HepG2 (cell line): Measurements from ENCODE around the gene KIAA1755. TPM values are rescaled to one million over a fixed set of nuclear protein-coding genes. Genes with fewer than 3 reads are reported as not detected.

ENCODE experiments used
- ZNF382 ChIP-seq: sonication (generic); formaldehyde crosslinking; IDR thresholded peaks from 2 replicates; pipeline ENCODE4 v1.5.0; 2020; ENCODE audit warnings: missing genetic modification reagents, mild to moderate bottlenecking, borderline replicate concordance
- ZNF407 ChIP-seq: sonication (generic); formaldehyde crosslinking; IDR thresholded peaks from one replicate; pipeline ENCODE4 v1.5.1; 2020; ENCODE audit warnings: mild to moderate bottlenecking, missing genetic modification reagents; ENCODE audit errors: not compliant biosample characterization
- ZNF800 ChIP-seq: sonication (generic); formaldehyde crosslinking; IDR thresholded peaks from 2 replicates; pipeline ENCODE4 v1.4.0; 2020; ENCODE audit warnings: missing genetic modification reagents
- polyA plus RNA-seq, 8 experiments: library from polyadenylated mRNA; depleted of rRNA in 3 of 8; stranded (reverse) in 7 of 8; unstranded in 1 of 8; fragments of >200 nt; fragmentation: Illumina TruSeq in 4 of 8; extraction: Trizol in 4 of 8; gene quantifications; 2 replicates each; pipeline versions ENCODE4 v1.2.1 to v1.2.3, GENCODE V29; 2011 to 2016; ENCODE audit warnings: low read depth in 4 of 8, missing spikeins in 1 of 8, mixed read lengths in 1 of 8; ENCODE audit not compliant: insufficient read depth in 1 of 8
- total RNA-seq, 5 experiments: library from RNA; depleted of rRNA; stranded (reverse); fragments of >200 nt; fragmentation: Illumina TruSeq; extraction: Trizol; gene quantifications; 2 replicates each; pipeline ENCODE4 v1.2.3, GENCODE V29; 2016; ENCODE audit warnings: low read depth in 1 of 5
- TF ChIP-seq, protein P1 (sequence below): sonication (generic); formaldehyde crosslinking; IDR thresholded peaks from 2 replicates; pipeline ENCODE4 v1.5.1; 2020; ENCODE audit warnings: mild to moderate bottlenecking, missing genetic modification reagents, borderline replicate concordance
- TF ChIP-seq, protein P2 (sequence below): sonication (generic); formaldehyde crosslinking; IDR thresholded peaks from 2 replicates; pipeline ENCODE4 v1.5.0; 2020; ENCODE audit warnings: mild to moderate bottlenecking, missing genetic modification reagents
- TF ChIP-seq, protein P3 (sequence below): sonication (generic); formaldehyde crosslinking; IDR thresholded peaks from 2 replicates; pipeline ENCODE4 v1.4.0; 2020; ENCODE audit warnings: missing genetic modification reagents

The KIAA1755 gene
- total and polyA plus RNA-seq, 2 of the 13 experiments (the other 11 are each of a cell fraction or from before 2014, with no cell fraction given): 0.04 TPM; not detected in 1

DNA sequence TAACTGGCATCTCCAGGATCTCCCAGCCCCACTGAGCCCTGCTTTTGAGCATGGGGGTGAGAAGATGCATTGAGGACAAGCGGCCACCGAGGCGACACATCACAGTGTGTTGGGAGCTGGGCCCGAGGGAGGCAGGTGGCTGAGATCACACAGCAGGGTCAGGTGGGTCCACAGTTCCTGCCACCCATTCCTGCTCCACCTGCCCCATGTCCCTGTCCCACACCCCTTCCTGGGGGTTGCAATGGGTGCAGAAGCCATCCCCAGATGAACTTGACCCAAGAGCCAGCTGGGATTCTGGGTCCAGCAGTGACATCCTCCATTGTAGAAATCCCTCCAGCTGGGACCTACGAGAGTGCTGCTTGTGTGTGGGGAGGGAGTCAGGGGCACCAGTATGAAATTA lies 96.5 kb downstream of the KIAA1755 start (continued):
- TF ChIP-seq, protein P1, sequence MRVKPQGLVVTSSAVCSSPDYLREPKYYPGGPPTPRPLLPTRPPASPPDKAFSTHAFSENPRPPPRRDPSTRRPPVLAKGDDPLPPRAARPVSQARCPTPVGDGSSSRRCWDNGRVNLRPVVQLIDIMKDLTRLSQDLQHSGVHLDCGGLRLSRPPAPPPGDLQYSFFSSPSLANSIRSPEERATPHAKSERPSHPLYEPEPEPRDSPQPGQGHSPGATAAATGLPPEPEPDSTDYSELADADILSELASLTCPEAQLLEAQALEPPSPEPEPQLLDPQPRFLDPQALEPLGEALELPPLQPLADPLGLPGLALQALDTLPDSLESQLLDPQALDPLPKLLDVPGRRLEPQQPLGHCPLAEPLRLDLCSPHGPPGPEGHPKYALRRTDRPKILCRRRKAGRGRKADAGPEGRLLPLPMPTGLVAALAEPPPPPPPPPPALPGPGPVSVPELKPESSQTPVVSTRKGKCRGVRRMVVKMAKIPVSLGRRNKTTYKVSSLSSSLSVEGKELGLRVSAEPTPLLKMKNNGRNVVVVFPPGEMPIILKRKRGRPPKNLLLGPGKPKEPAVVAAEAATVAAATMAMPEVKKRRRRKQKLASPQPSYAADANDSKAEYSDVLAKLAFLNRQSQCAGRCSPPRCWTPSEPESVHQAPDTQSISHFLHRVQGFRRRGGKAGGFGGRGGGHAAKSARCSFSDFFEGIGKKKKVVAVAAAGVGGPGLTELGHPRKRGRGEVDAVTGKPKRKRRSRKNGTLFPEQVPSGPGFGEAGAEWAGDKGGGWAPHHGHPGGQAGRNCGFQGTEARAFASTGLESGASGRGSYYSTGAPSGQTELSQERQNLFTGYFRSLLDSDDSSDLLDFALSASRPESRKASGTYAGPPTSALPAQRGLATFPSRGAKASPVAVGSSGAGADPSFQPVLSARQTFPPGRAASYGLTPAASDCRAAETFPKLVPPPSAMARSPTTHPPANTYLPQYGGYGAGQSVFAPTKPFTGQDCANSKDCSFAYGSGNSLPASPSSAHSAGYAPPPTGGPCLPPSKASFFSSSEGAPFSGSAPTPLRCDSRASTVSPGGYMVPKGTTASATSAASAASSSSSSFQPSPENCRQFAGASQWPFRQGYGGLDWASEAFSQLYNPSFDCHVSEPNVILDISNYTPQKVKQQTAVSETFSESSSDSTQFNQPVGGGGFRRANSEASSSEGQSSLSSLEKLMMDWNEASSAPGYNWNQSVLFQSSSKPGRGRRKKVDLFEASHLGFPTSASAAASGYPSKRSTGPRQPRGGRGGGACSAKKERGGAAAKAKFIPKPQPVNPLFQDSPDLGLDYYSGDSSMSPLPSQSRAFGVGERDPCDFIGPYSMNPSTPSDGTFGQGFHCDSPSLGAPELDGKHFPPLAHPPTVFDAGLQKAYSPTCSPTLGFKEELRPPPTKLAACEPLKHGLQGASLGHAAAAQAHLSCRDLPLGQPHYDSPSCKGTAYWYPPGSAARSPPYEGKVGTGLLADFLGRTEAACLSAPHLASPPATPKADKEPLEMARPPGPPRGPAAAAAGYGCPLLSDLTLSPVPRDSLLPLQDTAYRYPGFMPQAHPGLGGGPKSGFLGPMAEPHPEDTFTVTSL (CRISPR knock-in tag): no peak
- TF ChIP-seq ZNF407 (no peak), ZNF800 (CRISPR knock-in tag) (no peak), ZNF382 (CRISPR knock-in tag) (no peak)
- TF ChIP-seq, protein P2, sequence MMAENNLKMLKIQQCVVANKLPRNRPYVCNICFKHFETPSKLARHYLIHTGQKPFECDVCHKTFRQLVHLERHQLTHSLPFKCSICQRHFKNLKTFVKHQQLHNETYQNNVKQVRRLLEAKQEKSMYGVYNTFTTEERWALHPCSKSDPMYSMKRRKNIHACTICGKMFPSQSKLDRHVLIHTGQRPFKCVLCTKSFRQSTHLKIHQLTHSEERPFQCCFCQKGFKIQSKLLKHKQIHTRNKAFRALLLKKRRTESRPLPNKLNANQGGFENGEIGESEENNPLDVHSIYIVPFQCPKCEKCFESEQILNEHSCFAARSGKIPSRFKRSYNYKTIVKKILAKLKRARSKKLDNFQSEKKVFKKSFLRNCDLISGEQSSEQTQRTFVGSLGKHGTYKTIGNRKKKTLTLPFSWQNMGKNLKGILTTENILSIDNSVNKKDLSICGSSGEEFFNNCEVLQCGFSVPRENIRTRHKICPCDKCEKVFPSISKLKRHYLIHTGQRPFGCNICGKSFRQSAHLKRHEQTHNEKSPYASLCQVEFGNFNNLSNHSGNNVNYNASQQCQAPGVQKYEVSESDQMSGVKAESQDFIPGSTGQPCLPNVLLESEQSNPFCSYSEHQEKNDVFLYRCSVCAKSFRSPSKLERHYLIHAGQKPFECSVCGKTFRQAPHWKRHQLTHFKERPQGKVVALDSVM (CRISPR knock-in tag): no peak
- TF ChIP-seq, protein P3, sequence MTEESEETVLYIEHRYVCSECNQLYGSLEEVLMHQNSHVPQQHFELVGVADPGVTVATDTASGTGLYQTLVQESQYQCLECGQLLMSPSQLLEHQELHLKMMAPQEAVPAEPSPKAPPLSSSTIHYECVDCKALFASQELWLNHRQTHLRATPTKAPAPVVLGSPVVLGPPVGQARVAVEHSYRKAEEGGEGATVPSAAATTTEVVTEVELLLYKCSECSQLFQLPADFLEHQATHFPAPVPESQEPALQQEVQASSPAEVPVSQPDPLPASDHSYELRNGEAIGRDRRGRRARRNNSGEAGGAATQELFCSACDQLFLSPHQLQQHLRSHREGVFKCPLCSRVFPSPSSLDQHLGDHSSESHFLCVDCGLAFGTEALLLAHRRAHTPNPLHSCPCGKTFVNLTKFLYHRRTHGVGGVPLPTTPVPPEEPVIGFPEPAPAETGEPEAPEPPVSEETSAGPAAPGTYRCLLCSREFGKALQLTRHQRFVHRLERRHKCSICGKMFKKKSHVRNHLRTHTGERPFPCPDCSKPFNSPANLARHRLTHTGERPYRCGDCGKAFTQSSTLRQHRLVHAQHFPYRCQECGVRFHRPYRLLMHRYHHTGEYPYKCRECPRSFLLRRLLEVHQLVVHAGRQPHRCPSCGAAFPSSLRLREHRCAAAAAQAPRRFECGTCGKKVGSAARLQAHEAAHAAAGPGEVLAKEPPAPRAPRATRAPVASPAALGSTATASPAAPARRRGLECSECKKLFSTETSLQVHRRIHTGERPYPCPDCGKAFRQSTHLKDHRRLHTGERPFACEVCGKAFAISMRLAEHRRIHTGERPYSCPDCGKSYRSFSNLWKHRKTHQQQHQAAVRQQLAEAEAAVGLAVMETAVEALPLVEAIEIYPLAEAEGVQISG (CRISPR knock-in tag): no peak
